NCI-H526 treated with DMSO at 0.1 percent for 48 hours (cell line): ENCODE measurements around the gene ZNF324B.
"Not testable (repeated sequence)": the region's sequence is repeated elsewhere in the genome, so short reads cannot be mapped to it uniquely, and the experiment has no call there.

ENCODE experiments used
- DNase-seq: peaks from one replicate; lab custom pipeline; 2025; lab: John Stamatoyannopoulos, UW

ZNF324B gene

DNA sequence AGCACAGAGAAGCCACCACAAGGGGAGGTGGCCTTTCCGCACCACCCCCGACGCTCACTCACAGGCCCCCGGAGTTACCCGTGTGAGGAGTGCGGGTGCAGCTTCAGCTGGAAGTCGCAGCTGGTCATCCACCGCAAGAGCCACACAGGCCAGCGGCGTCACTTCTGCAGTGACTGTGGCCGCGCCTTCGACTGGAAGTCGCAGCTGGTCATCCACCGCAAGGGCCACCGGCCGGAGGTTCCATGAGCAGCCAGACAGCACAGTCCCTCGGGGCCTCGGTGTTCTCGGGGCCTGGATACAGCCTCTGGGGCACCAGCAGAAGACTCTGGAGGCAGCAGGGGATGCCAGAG lies 29.0 kb downstream of the ZNF324B start:
- DNase-seq = no peak

DNA sequence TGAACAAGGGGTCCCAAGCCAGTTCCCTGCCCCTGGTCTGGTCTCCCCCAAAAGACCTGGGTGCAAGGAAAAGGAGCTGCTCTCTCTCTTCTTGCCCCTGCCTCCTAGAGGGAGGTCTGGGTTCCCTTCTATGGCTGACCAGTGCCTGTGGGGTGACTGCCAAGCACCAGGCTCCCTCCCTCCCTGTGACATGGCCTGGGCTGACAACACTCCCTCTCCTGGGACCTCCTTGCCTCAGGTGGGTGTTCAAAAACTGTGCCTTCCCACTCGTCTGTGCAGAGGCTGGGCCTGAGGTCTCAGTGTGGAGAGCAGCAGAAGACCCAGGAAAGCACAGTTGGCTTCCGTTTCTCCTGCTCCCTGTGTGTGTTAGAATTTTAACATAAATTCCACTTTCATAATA lies 29.4 kb downstream of the ZNF324B start:
- DNase-seq = no peak

DNA sequence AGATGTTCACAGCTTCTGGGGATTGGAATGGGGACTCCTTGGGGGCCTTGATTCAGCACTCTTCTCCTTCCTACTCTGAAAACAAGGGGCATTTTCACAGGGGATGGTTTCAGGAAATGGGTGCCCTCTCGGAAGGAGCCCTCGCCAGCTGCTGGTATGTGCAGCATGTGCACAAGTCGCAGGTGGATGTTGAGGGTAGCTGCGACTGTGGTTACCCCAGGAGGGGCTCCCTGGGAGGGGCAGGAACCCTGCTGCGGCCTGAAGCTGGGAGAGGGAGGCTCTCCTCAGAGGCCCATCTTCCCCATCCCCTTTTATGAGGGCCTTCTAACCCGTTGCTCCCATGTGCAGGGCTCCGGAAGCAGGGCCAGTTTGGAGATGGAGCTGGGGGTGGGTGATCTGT lies 30.9 kb downstream of the ZNF324B start:
- no peak for DNase-seq

DNA sequence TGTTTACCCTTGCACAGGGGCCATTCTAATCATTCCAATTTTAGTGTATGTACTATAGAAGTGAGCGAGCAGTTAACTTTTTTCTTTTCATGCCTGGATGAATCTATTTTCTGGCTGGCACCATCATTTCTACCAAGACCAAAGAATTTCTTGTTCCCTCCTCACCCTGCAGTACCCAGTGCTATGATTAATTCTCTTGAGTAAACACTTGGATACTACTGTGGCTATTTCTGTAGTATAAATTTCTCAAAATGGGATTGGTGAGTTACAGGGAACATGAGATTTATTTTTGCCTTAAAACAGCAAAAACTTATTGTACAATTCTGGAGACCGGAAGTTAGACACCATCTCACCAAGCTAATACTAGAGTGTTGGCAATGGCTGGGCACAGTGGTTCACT lies 32.4 kb downstream of the ZNF324B start:
- DNase-seq = no peak

DNA sequence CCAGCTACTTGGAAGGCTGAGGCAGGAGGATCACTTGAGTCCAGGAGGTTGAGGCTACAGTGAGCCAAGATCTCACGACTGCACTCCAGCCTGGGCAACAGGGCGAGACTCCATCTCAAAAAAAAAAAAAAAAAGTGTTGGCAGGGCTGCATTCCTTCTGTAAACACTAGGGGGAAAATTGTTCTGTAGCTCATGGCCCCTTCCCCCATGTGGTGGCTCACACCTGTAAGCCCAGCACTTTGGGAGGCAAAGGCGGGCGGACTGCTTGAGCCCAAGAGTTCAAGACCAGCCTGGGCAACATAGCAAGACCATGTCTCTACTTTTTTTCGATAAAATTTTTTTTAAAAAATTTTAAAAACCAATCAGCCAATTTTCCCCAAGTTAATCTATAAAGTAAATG lies 32.9 kb downstream of the ZNF324B start:
- not testable (repeated sequence) for DNase-seq

DNA sequence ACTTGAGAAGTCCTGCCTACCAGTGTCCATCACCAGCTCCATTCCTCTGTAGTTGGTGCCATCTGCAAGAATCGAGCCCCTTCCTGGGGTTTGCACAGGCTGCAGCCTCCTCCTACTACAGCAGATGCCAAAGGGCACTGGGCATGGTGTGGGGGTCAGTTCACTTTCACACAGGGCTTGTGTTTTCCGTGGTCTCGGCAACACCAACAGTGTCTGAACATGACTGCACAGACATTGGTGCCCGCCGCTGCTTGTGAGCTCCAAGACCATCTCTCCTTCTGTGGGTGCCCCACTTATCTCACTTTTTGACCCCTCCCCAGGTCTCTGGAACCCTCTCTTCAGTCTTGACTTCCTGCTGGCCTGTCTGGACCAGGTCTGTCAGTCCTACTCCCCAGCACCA lies 40.0 kb downstream of the ZNF324B start:
- DNase-seq = no peak

DNA sequence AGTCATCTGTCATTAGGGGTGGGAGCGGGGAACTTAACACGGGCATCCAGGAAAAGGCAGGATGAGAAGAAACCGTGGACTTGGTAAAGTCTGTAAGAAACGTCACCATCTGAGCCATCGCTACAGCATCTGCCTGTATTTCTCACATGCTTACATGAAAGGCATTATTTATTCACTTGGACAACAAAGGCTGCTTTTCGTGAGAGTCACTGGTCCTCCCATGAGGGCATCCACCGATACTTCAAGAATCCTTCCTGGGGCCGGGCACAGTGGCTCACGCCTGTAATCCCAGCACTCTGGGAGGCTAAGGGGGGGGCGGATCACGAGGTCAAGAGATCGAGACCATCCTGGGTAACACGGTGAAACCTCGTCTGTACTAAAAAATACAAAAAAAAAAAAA lies 40.8 kb downstream of the ZNF324B start:
- DNase-seq = no peak

DNA sequence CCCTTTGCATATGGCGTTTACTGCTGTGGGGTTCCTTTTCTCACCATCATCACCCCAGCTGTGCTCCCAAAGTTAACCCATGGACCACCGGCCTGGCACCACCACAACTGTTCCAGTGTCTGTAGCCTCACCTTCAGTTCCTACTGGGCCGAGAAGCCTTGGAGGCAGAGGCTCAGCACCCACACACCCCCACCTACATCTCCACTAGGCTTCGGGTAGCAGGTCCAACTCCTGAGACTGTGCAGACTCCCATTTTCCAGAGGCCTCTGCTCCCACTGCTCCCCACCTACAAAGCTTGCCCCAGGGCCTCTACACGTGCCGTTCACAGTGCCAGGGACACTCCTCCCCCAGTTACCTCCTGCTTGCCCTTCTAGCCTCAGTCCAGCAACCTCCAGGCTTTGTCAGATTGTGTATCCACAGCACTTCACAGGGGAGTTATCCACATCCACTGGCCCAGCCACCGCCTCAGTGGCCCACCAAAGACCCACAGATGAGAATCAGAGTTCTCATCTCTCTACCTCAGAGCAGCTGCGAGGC lies 46.3 kb downstream of the ZNF324B start:
- no peak for DNase-seq

DNA sequence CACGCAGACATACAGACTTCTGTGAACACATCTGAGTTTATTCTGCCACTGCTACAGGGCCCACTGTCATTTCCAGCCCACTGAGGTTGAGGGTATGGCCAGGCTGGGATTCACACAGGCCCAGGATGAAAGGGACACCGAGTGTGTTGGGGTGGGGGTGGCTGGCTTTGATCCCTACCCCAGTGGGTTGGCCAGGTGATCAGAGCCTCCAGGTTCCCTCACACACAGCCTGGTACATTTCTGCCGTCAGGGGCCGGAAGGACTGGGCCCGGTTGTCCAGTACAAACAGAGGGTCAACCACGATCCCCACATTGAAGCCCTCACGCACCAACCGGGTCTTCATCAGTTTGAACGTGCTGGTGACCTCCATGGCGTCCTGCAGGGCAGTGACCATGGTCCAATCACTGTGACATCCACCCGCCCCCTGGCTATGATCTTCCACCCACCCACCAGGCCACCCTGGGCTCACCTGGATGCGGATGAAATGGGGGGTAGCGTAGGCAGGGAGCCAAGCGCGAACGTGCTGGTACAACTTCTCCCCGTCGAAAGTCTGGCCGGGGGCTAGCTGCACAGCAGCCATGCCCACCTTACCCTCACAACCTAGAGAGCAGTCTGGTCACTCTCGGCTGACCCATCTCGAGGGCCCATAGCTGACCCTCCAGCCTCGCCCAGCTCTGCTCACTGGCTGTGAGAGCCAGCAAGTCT lies 47.0 kb downstream of the ZNF324B start:
- DNase-seq = no peak

DNA sequence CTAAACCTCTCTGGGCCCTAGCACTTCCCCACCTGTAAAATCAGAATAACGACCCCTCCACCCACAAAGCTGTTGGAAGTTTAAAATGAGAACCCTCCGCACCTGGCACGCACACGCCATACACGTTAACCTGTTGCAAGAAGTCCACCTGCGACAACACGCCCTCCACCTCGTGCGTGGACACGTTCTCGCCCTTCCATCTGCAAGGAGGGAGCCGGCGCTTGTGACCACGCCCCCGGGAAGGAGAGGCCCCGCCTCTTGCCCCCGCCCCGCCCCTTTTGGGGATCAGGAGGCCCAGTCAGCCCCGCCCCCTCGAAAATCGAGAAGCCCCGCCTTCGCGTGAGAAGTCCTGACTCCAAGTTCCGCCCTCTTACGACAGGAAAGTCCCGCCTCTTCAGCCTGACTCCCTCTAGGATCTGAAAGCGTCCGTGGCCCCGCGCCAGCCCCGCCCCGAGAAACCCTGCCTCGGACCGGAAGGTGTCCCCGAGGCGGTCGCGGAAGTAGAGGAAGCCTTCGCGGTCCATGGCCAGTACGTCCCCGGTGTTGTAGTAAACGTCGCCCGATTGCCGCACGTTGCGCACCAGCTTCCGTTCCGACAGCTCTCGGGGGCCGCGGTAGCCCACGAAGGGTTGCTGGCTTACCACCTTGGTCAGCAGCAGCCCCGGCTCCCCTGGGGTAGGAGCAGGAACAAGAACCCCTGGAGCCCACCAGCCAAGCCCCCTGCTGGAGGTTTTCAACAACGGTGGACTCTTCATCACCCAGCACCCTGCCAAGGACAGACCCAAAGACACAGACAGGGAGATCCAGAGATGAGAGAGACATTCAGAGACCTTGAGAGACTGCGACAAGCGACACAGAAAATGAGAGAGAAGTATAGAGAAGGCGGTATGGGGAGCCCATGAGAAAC lies 47.9 kb downstream of the ZNF324B start:
- peak; percentile 97 for DNase-seq

DNA sequence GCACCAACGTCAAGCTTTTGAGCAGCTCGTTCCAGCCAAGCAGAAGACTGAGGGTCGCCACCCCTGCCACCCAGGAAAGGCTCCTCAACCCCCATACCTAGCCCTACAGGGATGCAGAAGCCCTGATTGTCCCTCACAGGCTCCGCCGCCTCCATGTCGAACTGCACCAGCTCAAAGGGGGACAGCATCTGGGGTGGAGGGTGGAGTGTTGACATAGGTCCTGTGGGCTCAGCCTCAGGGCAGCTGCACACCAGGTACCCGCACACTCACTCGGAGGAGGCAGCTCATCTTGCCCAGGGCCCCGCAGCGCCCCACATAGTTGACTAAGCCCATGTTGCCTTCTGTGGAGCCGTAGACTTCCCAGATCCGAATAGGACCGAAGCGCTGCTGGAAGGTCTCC lies 48.8 kb downstream of the ZNF324B start:
- DNase-seq = no peak
